OCI-LY7 (cell line): Measurements from ENCODE around the gene SPTAN1. TPM values are rescaled to one million over a fixed set of nuclear protein-coding genes. Genes with fewer than 3 reads are reported as not detected.
"Not testable (repeated sequence)": the region's sequence is repeated elsewhere in the genome, so short reads cannot be mapped to it uniquely, and the experiment has no call there.

Experiments used
- BruUV-seq: library from RNA; stranded (reverse); fragments of 400-500 nt; replicated peaks from 2 replicates; lab custom pipeline; 2021; lab: Mats Ljungman, UMichigan
- CTCF ChIA-PET: fragments of 300-600 bp; sonication (Branson Sonifier 250); formaldehyde crosslinking; loops from one replicate; lab custom pipeline; 2022; ENCODE audit warnings: antibody characterized with exemption; ENCODE audit not compliant: unreplicated experiment; lab: Charles Lee
- POLR2A ChIA-PET: fragments of 300-600 bp; sonication (Branson Sonifier 250); formaldehyde crosslinking; loops from one replicate; lab custom pipeline; 2022; ENCODE audit warnings: antibody characterized with exemption; lab: Charles Lee
- DNase-seq: peaks from one replicate; pipeline ENCODE4 v3.0.0-alpha.2; 2015; ENCODE audit warnings: low spot score
- H2AFZ ChIP-seq: fragments of 200-600 bp; sonication (generic), shearing (Covaris generic); 2 replicates; pipeline ENCODE4 v1.6.1; 2014; ENCODE audit warnings: mild to moderate bottlenecking, antibody characterized with exemption, low read length, moderate library complexity
- H3K27ac ChIP-seq: fragments of 200-600 bp; sonication (generic); 2 replicates; pipeline ENCODE4 v1.5.1; 2014; ENCODE audit warnings: mixed run types, low read depth, mild to moderate bottlenecking, moderate library complexity, low read length, inconsistent platforms; ENCODE audit not compliant: poor library complexity, severe bottlenecking
- H3K36me3 ChIP-seq: fragments of 200-600 bp; sonication (generic); 2 replicates; pipeline ENCODE4 v1.6.1; 2014; ENCODE audit warnings: mild to moderate bottlenecking, antibody characterized with exemption, low read length, moderate library complexity, mixed read lengths; ENCODE audit not compliant: insufficient read depth
- H3K4me1 ChIP-seq: fragments of 200-600 bp; sonication (generic); 2 replicates; pipeline ENCODE4 v1.5.1; 2014; ENCODE audit warnings: mild to moderate bottlenecking, low read length; ENCODE audit not compliant: insufficient read depth, poor library complexity, severe bottlenecking
- H3K4me2 ChIP-seq: fragments of 200-600 bp; sonication (generic); 2 replicates; pipeline ENCODE4 v1.6.1; 2014; ENCODE audit warnings: mild to moderate bottlenecking, low read length
- H3K4me3 ChIP-seq: fragments of 200-600 bp; sonication (generic); 2 replicates; pipeline ENCODE4 v1.5.1; 2014; ENCODE audit warnings: mild to moderate bottlenecking, low read depth, low read length; ENCODE audit not compliant: poor library complexity, severe bottlenecking
- H3K79me2 ChIP-seq: fragments of 200-600 bp; sonication (generic); 2 replicates; pipeline ENCODE4 v1.6.1; 2016; ENCODE audit warnings: low read depth, mild to moderate bottlenecking, low read length, moderate library complexity, mixed read lengths; ENCODE audit not compliant: insufficient read depth
- H3K9me2 ChIP-seq: fragments of 200-600 bp; sonication (generic); 2 replicates; pipeline ENCODE4 v1.6.1; 2016; ENCODE audit warnings: mild to moderate bottlenecking, low read length, mixed read lengths; ENCODE audit not compliant: insufficient read depth
- H3K9me3 ChIP-seq: fragments of 200-600 bp; sonication (generic); 2 replicates; pipeline ENCODE4 v1.6.1; 2014; ENCODE audit warnings: mild to moderate bottlenecking, mixed run types, low read length, mixed read lengths
- H4K20me1 ChIP-seq: fragments of 200-600 bp; sonication (generic); 2 replicates; pipeline ENCODE4 v1.6.1; 2014; ENCODE audit warnings: mild to moderate bottlenecking, antibody characterized with exemption, low read length, moderate library complexity, mixed read lengths; ENCODE audit not compliant: insufficient read depth
- CTCF ChIP-seq: fragments of 200-600 bp; sonication (generic); conservative IDR thresholded peaks from 2 replicates; pipeline ENCODE4 v1.5.1; 2014; ENCODE audit warnings: mild to moderate bottlenecking, antibody characterized with exemption, low read length, moderate library complexity, mixed read lengths
- EZH2phosphoT487 ChIP-seq: fragments of 200-600 bp; sonication (generic); IDR thresholded peaks from 2 replicates; pipeline ENCODE4 v1.6.1; 2018; ENCODE audit warnings: low read depth, borderline replicate concordance, mild to moderate bottlenecking, mixed run types, antibody characterized with exemption, low read length, moderate library complexity, mixed read lengths
- intact Hi-C: fragments of 100-400 bp; cut with micrococcal nuclease; formaldehyde crosslinking; loops from one replicate; pipeline ENCODE4 v1.10.0; 2022; ENCODE audit not compliant: unreplicated experiment
- total RNA-seq, 2 experiments: library from RNA; depleted of rRNA in 1 of 2; stranded (reverse); fragments of >200 nt in 1 of 2; shearing (Covaris generic) in 1 of 2; gene quantifications; 2 replicates each; pipeline ENCODE4 v1.2.3, GENCODE V29; 2014 to 2022

Gene SPTAN1
- total RNA-seq, 2 experiments from 2014 or later: 239 to 259 TPM

GRCh38 chr9:128586934-128587333 is 34.5 kb downstream of the SPTAN1 start:
- DNase-seq, H3K4me1 ChIP-seq, H3K9me2 ChIP-seq, H3K4me3 ChIP-seq, CTCF ChIA-PET, intact Hi-C loops, H3K79me2 ChIP-seq, H2AFZ ChIP-seq, H3K4me2 ChIP-seq, H3K9me3 ChIP-seq, BruUV-seq, H4K20me1 ChIP-seq, H3K27ac ChIP-seq: not testable (repeated sequence)
- POLR2A ChIA-PET: interaction anchor here (0.7 kb wide), 2 partner anchors 9 to 39 kb away, joined by 3 to 5 read pairs; no protein-coding TSS in a partner anchor
- H3K36me3 ChIP-seq: peaks cover 93% of the 10 kb centered on the region

DNA sequence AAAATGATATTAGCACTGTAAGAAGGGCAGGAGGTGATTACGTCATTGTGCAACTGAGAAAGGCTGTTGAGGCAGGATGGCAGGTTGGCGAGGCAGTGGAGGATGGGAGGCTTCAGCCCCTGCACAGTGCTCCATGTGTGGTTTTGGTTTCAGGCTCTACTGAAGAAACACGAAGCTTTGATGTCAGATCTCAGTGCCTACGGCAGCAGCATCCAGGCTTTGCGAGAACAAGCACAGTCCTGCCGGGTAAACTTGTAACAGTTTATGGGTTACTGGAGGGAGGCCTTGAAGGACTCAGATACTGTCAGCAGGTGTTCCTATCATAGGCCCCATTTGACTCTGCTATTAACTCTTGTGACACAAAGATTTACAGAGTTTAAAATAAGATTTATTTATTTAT is 35.1 kb downstream of the SPTAN1 start:
- TF ChIP-seq CTCF: no peak
- no peak for TF ChIP-seq EZH2phosphoT487
- Histone ChIP-seq H3K9me2 (no peaks in the 10 kb centered on the region), H3K4me1 (no peaks in the 10 kb centered on the region), H3K9me3 (no peaks in the 10 kb centered on the region), H2AFZ (no peak overlapping the region), H4K20me1 (no peaks in the 10 kb centered on the region), H3K4me3 (no peak overlapping the region), H3K36me3 (peaks cover 92% of the 10 kb centered on the region), H3K79me2 (no peaks in the 10 kb centered on the region), H3K4me2 (no peak overlapping the region), H3K27ac (no peak overlapping the region)
- ChIA-PET CTCF (no interaction called here), POLR2A (no interaction called here)
- BruUV-seq: no TSS peak
- no peak for DNase-seq
- intact Hi-C loops: no loop called here

GRCh38 chr9:128588581-128589233 is 36.3 kb downstream of the SPTAN1 start:
- no peak for DNase-seq
- Histone ChIP-seq H3K4me3 (no peak overlapping the region), H2AFZ (no peak overlapping the region), H3K27ac (no peak overlapping the region), H3K79me2 (no peaks in the 10 kb centered on the region), H3K4me1 (no peaks in the 10 kb centered on the region), H4K20me1 (no peaks in the 10 kb centered on the region), H3K4me2 (no peak overlapping the region), H3K9me2 (no peaks in the 10 kb centered on the region), H3K36me3 (peaks cover 92% of the 10 kb centered on the region), H3K9me3 (no peaks in the 10 kb centered on the region)
- TF ChIP-seq CTCF: no peak
- no peak for TF ChIP-seq EZH2phosphoT487
- POLR2A ChIA-PET: interaction anchor here (0.6 to 0.7 kb wide), 3 partner anchors 15 to 101 kb away, joined by 3 to 4 read pairs (median 3); no protein-coding TSS in a partner anchor
- intact Hi-C loops: no loop called here
- no TSS peak for BruUV-seq
- CTCF ChIA-PET: no interaction called here
